ENCODE data around the gene RGS5. TPM values are rescaled to one million over a fixed set of nuclear protein-coding genes. Genes with fewer than 3 reads are reported as not detected.

Gene RGS5
- total RNA-seq, 1 experiment from 2014 or later = 14.1 TPM

DNA sequence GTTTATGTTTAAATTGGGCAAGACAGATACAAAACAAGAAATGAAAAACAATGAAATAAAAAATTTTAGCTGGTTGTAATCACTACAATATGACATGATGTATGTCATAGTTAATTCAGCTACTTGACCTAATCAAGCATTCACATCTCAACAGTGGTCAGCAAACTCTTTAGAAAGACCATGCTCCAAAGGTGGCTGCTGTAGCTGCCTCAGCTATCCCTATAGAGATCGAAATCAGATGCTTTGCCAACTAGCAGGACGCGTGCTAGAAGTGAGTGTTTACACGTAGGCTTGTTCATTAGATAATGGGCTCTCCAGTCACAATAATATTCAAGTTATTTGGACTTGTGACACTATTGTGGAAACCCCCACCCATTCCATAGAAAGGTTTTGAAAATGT lies 25.9 kb downstream of the RGS5 start:
- ChIA-PET POLR2A (no interaction called here), CTCF (interaction anchor here (0.6 to 8.3 kb wide), 24 partner anchors 9 to 545 kb away, joined by 3 to 148 read pairs (median 5); partner anchors contain the start of genes CCDC190 and RGS4)
- intact Hi-C loops (cut with micrococcal nuclease) = loop anchor here (5.0 kb wide), 1 partner anchor 1119 kb away; no protein-coding TSS in a partner anchor
- no TSS peak for BruUV-seq (replicated peaks)
- H3K27ac Mint-ChIP-seq (ENCODE audit: low read depth, unreplicated experiment) = no peak overlapping the region
- H3K36me3 Mint-ChIP-seq (ENCODE audit: insufficient read depth, unreplicated experiment) = no peaks in the 10 kb centered on the region
- no peaks in the 10 kb centered on the region for H3K9me3 Mint-ChIP-seq (ENCODE audit: unreplicated experiment)
- peaks cover 15% of the 10 kb centered on the region for H3K4me1 Mint-ChIP-seq (ENCODE audit: insufficient read depth, unreplicated experiment)
- no peak overlapping the region for H3K4me3 Mint-ChIP-seq (ENCODE audit: unreplicated experiment)
- TF ChIP-seq, protein P1, sequence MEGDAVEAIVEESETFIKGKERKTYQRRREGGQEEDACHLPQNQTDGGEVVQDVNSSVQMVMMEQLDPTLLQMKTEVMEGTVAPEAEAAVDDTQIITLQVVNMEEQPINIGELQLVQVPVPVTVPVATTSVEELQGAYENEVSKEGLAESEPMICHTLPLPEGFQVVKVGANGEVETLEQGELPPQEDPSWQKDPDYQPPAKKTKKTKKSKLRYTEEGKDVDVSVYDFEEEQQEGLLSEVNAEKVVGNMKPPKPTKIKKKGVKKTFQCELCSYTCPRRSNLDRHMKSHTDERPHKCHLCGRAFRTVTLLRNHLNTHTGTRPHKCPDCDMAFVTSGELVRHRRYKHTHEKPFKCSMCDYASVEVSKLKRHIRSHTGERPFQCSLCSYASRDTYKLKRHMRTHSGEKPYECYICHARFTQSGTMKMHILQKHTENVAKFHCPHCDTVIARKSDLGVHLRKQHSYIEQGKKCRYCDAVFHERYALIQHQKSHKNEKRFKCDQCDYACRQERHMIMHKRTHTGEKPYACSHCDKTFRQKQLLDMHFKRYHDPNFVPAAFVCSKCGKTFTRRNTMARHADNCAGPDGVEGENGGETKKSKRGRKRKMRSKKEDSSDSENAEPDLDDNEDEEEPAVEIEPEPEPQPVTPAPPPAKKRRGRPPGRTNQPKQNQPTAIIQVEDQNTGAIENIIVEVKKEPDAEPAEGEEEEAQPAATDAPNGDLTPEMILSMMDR (IDR thresholded peaks at IDR 0.05; ENCODE audit: unreplicated experiment) = no peak
- no peaks in the 10 kb centered on the region for H3K27me3 Mint-ChIP-seq (ENCODE audit: insufficient read depth, unreplicated experiment)
- DNase-seq (ENCODE audit: unreplicated experiment) = no peak

DNA sequence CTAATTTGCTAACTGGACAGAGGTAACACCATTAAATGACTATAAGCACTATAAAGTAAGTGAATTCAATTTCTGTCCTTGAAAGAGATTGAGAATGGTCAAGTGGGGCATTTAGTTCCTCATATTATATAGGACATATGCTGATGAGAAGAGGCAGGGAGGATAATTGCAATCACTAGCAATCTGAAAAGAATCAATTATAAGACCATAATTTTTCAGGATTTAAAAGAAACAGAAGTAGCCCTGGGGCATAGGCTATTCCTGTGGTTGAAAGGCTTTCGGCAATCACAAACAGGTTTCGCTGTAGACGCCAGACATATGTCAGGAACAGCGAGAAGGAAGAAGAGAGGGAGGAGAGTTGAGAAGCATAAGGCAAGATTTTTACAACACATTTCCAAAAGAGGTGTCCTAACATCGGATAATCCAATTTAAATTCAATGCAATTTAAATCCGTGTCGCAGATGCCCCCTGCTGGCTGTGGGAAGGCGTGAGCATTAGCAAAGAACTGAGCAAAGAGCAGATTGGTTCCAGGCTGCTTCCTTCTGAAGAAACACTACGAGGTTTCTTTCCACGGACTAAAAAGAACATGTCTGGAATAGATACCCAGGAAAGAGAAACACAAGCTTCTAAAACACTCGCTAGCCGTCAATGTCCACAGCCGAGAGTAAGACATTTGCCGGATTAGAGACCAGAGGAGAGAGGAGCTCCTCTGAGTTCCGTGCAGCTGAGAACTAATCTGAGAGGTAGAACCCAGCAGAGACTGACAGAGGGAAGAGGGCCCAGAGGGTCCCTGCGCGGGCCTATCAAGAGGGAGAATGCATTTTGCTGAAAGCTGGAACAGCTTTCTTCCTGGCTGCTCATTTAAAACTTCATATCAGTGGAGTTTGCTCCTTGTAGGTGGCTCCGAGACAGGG lies 27.9 kb downstream of the RGS5 start:
- Mint-ChIP-seq H3K27me3 (ENCODE audit: insufficient read depth, unreplicated experiment) (no peaks in the 10 kb centered on the region), H3K4me3 (ENCODE audit: unreplicated experiment) (peak overlapping the region; percentile 0), H3K27ac (ENCODE audit: low read depth, unreplicated experiment) (no peak overlapping the region), H3K4me1 (ENCODE audit: insufficient read depth, unreplicated experiment) (peaks cover 19% of the 10 kb centered on the region), H3K36me3 (ENCODE audit: insufficient read depth, unreplicated experiment) (no peaks in the 10 kb centered on the region), H3K9me3 (ENCODE audit: unreplicated experiment) (no peaks in the 10 kb centered on the region)
- ChIA-PET POLR2A (interaction anchor here (0.9 to 1.6 kb wide), 2 partner anchors 267 to 321 kb away, joined by 4 read pairs; no protein-coding TSS in a partner anchor), CTCF (interaction anchor here (0.6 to 8.3 kb wide), 103 partner anchors 8 to 1702 kb away, joined by 3 to 148 read pairs (median 5); partner anchors contain the start of genes CCDC190, DDR2, NUF2 and RGS4)
- peak; percentile 73 for DNase-seq (ENCODE audit: unreplicated experiment)
- TF ChIP-seq, protein P1 (IDR thresholded peaks at IDR 0.05; ENCODE audit: unreplicated experiment) = peak; percentile 95
- BruUV-seq (replicated peaks) = no TSS peak
- intact Hi-C loops (cut with micrococcal nuclease) = loop anchor here (1.0 to 5.0 kb wide), 6 partner anchors 102 to 1117 kb away; no protein-coding TSS in a partner anchor

DNA sequence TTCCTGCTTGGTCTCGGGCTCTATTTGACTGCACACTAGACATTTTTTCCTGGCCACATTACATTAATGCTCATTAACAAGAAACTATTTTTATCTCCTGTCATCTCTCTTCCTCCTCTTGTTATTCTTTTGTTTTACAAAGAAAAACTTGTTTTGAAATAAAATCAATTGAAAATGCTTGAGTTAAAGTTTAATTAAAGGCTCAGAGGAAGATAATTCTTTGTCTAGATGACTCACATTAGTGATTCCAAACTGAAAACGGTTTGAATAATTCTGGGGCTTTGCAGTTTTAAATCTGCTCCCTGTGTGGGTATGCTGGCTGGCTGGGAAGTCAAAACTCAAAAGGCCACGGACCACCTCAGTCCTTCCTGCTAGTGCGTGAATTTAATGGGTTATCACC lies 29.6 kb downstream of the RGS5 start:
- intact Hi-C loops (cut with micrococcal nuclease) = no loop called here
- peak overlapping the region; percentile 20 for H3K27ac Mint-ChIP-seq (ENCODE audit: low read depth, unreplicated experiment)
- no TSS peak for BruUV-seq (replicated peaks)

More for the DNA sequence above, 29.6 kb downstream of the RGS5 start:
- TF ChIP-seq, protein P1 (IDR thresholded peaks at IDR 0.05; ENCODE audit: unreplicated experiment) = no peak
- Mint-ChIP-seq H3K4me1 (ENCODE audit: insufficient read depth, unreplicated experiment) (peaks cover 22% of the 10 kb centered on the region), H3K9me3 (ENCODE audit: unreplicated experiment) (no peaks in the 10 kb centered on the region), H3K27me3 (ENCODE audit: insufficient read depth, unreplicated experiment) (no peaks in the 10 kb centered on the region), H3K36me3 (ENCODE audit: insufficient read depth, unreplicated experiment) (no peaks in the 10 kb centered on the region), H3K4me3 (ENCODE audit: unreplicated experiment) (no peak overlapping the region)
- no peak for DNase-seq (ENCODE audit: unreplicated experiment)
- ChIA-PET POLR2A (no interaction called here), CTCF (interaction anchor here (0.8 to 1.0 kb wide), 5 partner anchors 101 to 320 kb away, joined by 3 to 4 read pairs (median 3); no protein-coding TSS in a partner anchor)
